EH (cell line): ENCODE results near the gene BAZ1B.
"Not testable (repeated sequence)": the region's sequence is repeated elsewhere in the genome, so short reads cannot be mapped to it uniquely, and the experiment has no call there.

Experiments used
- DNase-seq: peaks from one replicate; pipeline ENCODE4 v3.0.0-alpha.2; 2015; ENCODE audit warnings: low read depth

The BAZ1B gene

GRCh38 chr7:73442903-73443500 is 79.1 kb downstream of the BAZ1B start:
- DNase-seq = no peak

- DNase-seq = no peak
These were observed 79.7 kb downstream of the BAZ1B start for GRCh38 chr7:73442222-73442902.

GRCh38 chr7:73439410-73439704 is 82.7 kb downstream of the BAZ1B start:
- no peak for DNase-seq

GRCh38 chr7:73438547-73439409 is 83.3 kb downstream of the BAZ1B start:
- DNase-seq = no peak

GRCh38 chr7:73437621-73438416 is 84.3 kb downstream of the BAZ1B start:
- no peak for DNase-seq

GRCh38 chr7:73437091-73437490 is 85.0 kb downstream of the BAZ1B start:
- no peak for DNase-seq

GRCh38 chr7:73436031-73436929 is 85.8 kb downstream of the BAZ1B start:
- peak; percentile 45 for DNase-seq

- no peak for DNase-seq
These were observed 86.6 kb downstream of the BAZ1B start for GRCh38 chr7:73435471-73436009.

- no peak for DNase-seq
These were observed 87.4 kb downstream of the BAZ1B start for GRCh38 chr7:73434701-73435069.

- no peak for DNase-seq
These were observed 88.0 kb downstream of the BAZ1B start for GRCh38 chr7:73433924-73434700.

GRCh38 chr7:73432676-73433075 is 89.4 kb downstream of the BAZ1B start:
- DNase-seq = no peak

- DNase-seq = no peak
These were observed 90.9 kb downstream of the BAZ1B start for GRCh38 chr7:73431041-73431835.

GRCh38 chr7:73430540-73430939 is 91.6 kb downstream of the BAZ1B start:
- not testable (repeated sequence) for DNase-seq

GRCh38 chr7:73429622-73430505 is 92.2 kb downstream of the BAZ1B start:
- DNase-seq = no peak

- no peak for DNase-seq
These were observed 92.9 kb downstream of the BAZ1B start for GRCh38 chr7:73429215-73429614.

GRCh38 chr7:73427902-73428787 is 93.9 kb downstream of the BAZ1B start:
- DNase-seq = no peak

- DNase-seq = no peak
These were observed 96.1 kb downstream of the BAZ1B start for GRCh38 chr7:73426016-73426415.
